ENCODE data around the gene PTPRG. TPM values are rescaled to one million over a fixed set of nuclear protein-coding genes. Genes with fewer than 3 reads are reported as not detected.

Gene PTPRG
- total and polyA plus RNA-seq, 2 experiments from 2014 or later = 8.5 to 34.9 TPM

- Histone ChIP-seq H4K20me1 (ENCODE audit: insufficient read depth, poor library complexity, severe bottlenecking) (no peaks in the 10 kb centered on the region), H3K79me2 (peaks cover 2% of the 10 kb centered on the region), H3K27ac (peak overlapping the region; percentile 36), H2AFZ (no peak overlapping the region), H3K36me3 (replicated peaks; ENCODE audit: insufficient read depth, low read depth) (no peaks in the 10 kb centered on the region), H3K27me3 (no peaks in the 10 kb centered on the region), H3K4me3 (no peak overlapping the region), H3K9me3 (ENCODE audit: low read depth) (no peaks in the 10 kb centered on the region), H3K9me2 (replicated peaks; ENCODE audit: insufficient read depth) (no peaks in the 10 kb centered on the region), H3K4me2 (no peak overlapping the region), H3K4me1 (ENCODE audit: insufficient read depth) (no peaks in the 10 kb centered on the region)
- WGBS (ENCODE audit: low lambda C conversion rate, missing lambda C conversion rate) = 61% methylated on average over 4 of the region's 4 CpGs
- TF ChIP-seq EZH2 (IDR thresholded peaks at IDR 0.05; ENCODE audit: borderline replicate concordance) (no peak), EZH2phosphoT487 (IDR thresholded peaks at IDR 0.05; ENCODE audit: low read depth, severe bottlenecking, unreplicated experiment) (no peak), CTCF (IDR thresholded peaks at IDR 0.05; ENCODE audit: poor library complexity) (no peak)
- DNase-seq (ENCODE audit: low spot score) = no peak
Observed at GRCh38 chr3:61997101-61997500, 435.7 kb downstream of the PTPRG start.

GRCh38 chr3:62003835-62004234 lies 442.5 kb downstream of the PTPRG start:
- no peaks in the 10 kb centered on the region for H3K9me2 ChIP-seq (replicated peaks; ENCODE audit: insufficient read depth)
- no peaks in the 10 kb centered on the region for H3K27me3 ChIP-seq

GRCh38 chr3:62007036-62007435 lies 445.7 kb downstream of the PTPRG start:
- TF ChIP-seq CTCF (IDR thresholded peaks at IDR 0.05; ENCODE audit: poor library complexity) (no peak), EZH2phosphoT487 (IDR thresholded peaks at IDR 0.05; ENCODE audit: low read depth, severe bottlenecking, unreplicated experiment) (no peak), EZH2 (IDR thresholded peaks at IDR 0.05; ENCODE audit: borderline replicate concordance) (no peak)
- no peaks in the 10 kb centered on the region for H3K79me2 ChIP-seq
- peak overlapping the region; percentile 38 for H3K27ac ChIP-seq
- H3K4me2 ChIP-seq = no peak overlapping the region
- peaks cover 3% of the 10 kb centered on the region for H3K4me1 ChIP-seq (ENCODE audit: insufficient read depth)
- H4K20me1 ChIP-seq (ENCODE audit: insufficient read depth, poor library complexity, severe bottlenecking) = no peaks in the 10 kb centered on the region
- no peaks in the 10 kb centered on the region for H3K9me3 ChIP-seq (ENCODE audit: low read depth)
- no peaks in the 10 kb centered on the region for H3K36me3 ChIP-seq (replicated peaks; ENCODE audit: insufficient read depth, low read depth)
- H3K4me3 ChIP-seq = no peak overlapping the region
- DNase-seq (ENCODE audit: low spot score) = peak; percentile 24
- H3K9me2 ChIP-seq (replicated peaks; ENCODE audit: insufficient read depth) = no peaks in the 10 kb centered on the region
- no peak overlapping the region for H2AFZ ChIP-seq
- no peaks in the 10 kb centered on the region for H3K27me3 ChIP-seq
- WGBS (ENCODE audit: low lambda C conversion rate, missing lambda C conversion rate) = 53% methylated on average over 3 of the region's 3 CpGs

More at GRCh38 chr3:62003835-62004234, 442.5 kb downstream of the PTPRG start:
- Histone ChIP-seq H3K9me3 (ENCODE audit: low read depth) (no peaks in the 10 kb centered on the region), H2AFZ (no peak overlapping the region), H4K20me1 (ENCODE audit: insufficient read depth, poor library complexity, severe bottlenecking) (no peaks in the 10 kb centered on the region), H3K4me2 (no peak overlapping the region), H3K27ac (no peak overlapping the region), H3K79me2 (peaks cover 2% of the 10 kb centered on the region), H3K36me3 (replicated peaks; ENCODE audit: insufficient read depth, low read depth) (no peaks in the 10 kb centered on the region), H3K4me3 (no peak overlapping the region), H3K4me1 (ENCODE audit: insufficient read depth) (peaks cover 3% of the 10 kb centered on the region)
- WGBS (ENCODE audit: low lambda C conversion rate, missing lambda C conversion rate) = 96% methylated on average over 1 of the region's 1 CpG
- no peak for DNase-seq (ENCODE audit: low spot score)
- TF ChIP-seq EZH2 (IDR thresholded peaks at IDR 0.05; ENCODE audit: borderline replicate concordance) (no peak), CTCF (IDR thresholded peaks at IDR 0.05; ENCODE audit: poor library complexity) (no peak), EZH2phosphoT487 (IDR thresholded peaks at IDR 0.05; ENCODE audit: low read depth, severe bottlenecking, unreplicated experiment) (no peak)

GRCh38 chr3:62010989-62011388 lies 449.6 kb downstream of the PTPRG start:
- H3K9me3 ChIP-seq (ENCODE audit: low read depth) = no peaks in the 10 kb centered on the region
- WGBS (ENCODE audit: low lambda C conversion rate, missing lambda C conversion rate) = 67% methylated on average over 9 of the region's 9 CpGs
- no peaks in the 10 kb centered on the region for H3K36me3 ChIP-seq (replicated peaks; ENCODE audit: insufficient read depth, low read depth)
- no peak for TF ChIP-seq EZH2 (IDR thresholded peaks at IDR 0.05; ENCODE audit: borderline replicate concordance)
- no peak for TF ChIP-seq EZH2phosphoT487 (IDR thresholded peaks at IDR 0.05; ENCODE audit: low read depth, severe bottlenecking, unreplicated experiment)
- TF ChIP-seq CTCF (IDR thresholded peaks at IDR 0.05; ENCODE audit: poor library complexity) = no peak
- no peak overlapping the region for H2AFZ ChIP-seq
- H4K20me1 ChIP-seq (ENCODE audit: insufficient read depth, poor library complexity, severe bottlenecking) = no peaks in the 10 kb centered on the region
- peaks cover 3% of the 10 kb centered on the region for H3K4me1 ChIP-seq (ENCODE audit: insufficient read depth)
- DNase-seq (ENCODE audit: low spot score) = no peak
- H3K4me2 ChIP-seq = peak overlapping the region; percentile 21
- H3K79me2 ChIP-seq = no peaks in the 10 kb centered on the region
- H3K4me3 ChIP-seq = no peak overlapping the region
- H3K9me2 ChIP-seq (replicated peaks; ENCODE audit: insufficient read depth) = no peaks in the 10 kb centered on the region
- no peak overlapping the region for H3K27ac ChIP-seq
- no peaks in the 10 kb centered on the region for H3K27me3 ChIP-seq
